NB4 (cell line): ENCODE measurements around the gene SPARC.

Source experiments
- POLR2A ChIP-seq: IDR thresholded peaks from 2 replicates; pipeline ENCODE4 v1.6.1; 2011; ENCODE audit warnings: mild to moderate bottlenecking; ENCODE audit not compliant: insufficient read length; ENCODE audit errors: extremely low read depth
- TF ChIP-seq, protein P1 (sequence below): IDR thresholded peaks from one replicate; pipeline ENCODE4 v1.5.1; 2012; ENCODE audit warnings: low read depth, low read length

DNA sequence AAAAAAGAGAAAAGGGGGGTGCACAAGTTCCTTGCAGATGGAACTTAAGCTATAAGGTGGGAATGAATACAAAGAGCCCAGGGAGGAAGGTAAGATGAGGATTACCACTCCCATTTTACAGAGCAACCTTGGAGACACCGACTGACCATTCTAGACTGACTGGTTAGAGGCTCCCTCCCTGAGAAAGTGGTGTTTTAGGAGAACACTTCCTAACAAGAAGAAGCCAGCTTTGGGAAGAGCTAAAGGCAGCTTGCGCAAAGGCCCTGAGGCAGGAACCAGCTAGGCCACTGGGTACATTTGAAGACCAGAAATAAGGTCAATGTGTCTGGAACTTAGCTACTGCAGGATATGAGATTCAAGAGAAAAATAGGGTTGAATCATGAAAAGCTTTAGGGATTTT is 38.6 kb downstream of the SPARC start:
- TF ChIP-seq, protein P1, sequence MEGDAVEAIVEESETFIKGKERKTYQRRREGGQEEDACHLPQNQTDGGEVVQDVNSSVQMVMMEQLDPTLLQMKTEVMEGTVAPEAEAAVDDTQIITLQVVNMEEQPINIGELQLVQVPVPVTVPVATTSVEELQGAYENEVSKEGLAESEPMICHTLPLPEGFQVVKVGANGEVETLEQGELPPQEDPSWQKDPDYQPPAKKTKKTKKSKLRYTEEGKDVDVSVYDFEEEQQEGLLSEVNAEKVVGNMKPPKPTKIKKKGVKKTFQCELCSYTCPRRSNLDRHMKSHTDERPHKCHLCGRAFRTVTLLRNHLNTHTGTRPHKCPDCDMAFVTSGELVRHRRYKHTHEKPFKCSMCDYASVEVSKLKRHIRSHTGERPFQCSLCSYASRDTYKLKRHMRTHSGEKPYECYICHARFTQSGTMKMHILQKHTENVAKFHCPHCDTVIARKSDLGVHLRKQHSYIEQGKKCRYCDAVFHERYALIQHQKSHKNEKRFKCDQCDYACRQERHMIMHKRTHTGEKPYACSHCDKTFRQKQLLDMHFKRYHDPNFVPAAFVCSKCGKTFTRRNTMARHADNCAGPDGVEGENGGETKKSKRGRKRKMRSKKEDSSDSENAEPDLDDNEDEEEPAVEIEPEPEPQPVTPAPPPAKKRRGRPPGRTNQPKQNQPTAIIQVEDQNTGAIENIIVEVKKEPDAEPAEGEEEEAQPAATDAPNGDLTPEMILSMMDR = no peak
- TF ChIP-seq POLR2A = no peak
